Activated CD4-positive, alpha-beta T cell treated with anti-CD3 and anti-CD28 coated beads, Interleukin-2, amount 50 U/mL, for 24 hours (primary cell): ENCODE results near the gene GFPT2.

Source experiments
- DNase-seq, 2 donors: peaks; one replicate each; pipeline ENCODE4 v3.0.0-alpha.2; 2020; ENCODE audit warnings: low read depth in 1 of 2, low spot score in 1 of 2

GFPT2 gene

DNA sequence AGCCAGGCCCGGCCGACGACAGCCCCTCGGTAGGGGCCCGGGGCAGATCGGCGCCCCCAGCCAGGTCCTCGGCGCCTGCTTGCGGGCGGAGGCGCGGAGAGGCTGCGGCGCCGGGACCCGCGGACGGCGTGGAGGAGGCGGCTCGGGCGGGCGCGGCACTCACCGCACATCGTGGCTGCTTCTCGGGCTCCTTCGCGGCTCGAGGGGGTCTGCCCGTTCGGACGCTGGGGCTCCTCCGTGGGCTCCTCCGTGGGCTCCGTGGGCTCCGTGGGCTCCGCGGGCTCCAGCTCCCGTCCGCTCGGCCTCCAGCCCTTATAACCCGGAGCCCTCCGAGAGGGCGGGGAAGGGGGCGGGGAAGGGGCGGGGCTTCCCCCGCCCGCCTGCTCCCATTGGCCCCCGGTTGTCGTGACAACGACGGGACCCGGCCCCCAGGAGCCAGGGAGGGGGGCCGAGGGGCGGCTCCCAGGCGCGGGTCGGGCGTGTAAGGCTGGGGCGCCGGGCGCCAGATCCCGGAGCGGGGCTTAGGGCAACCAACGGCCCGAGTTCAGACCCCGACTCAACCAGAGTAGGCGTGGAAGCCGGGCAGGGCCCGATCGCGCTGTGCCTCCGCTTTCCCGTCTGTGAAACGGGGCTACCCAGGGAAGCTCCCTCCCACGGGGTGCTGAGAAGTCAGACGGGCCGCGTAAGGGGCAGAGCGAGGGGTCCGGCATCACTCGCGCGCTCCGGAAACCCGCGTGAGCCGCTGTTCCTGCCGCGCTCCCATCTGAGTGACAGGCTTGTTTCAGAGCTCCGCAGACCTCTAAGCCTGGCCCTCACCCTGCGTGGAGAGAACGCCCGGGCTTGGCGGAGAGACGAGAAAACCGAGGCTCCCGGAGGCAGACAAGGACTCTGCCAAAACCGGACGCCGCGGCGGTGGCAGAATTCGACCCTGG, at the start of gene GFPT2:
Gene GFPT2, minus strand, starts transcription at position 289 of the 932 bp plus-strand sequence. Its CDS starts 119 bp downstream, at position 170.
- peak; percentile 52 to 61 for DNase-seq

DNA sequence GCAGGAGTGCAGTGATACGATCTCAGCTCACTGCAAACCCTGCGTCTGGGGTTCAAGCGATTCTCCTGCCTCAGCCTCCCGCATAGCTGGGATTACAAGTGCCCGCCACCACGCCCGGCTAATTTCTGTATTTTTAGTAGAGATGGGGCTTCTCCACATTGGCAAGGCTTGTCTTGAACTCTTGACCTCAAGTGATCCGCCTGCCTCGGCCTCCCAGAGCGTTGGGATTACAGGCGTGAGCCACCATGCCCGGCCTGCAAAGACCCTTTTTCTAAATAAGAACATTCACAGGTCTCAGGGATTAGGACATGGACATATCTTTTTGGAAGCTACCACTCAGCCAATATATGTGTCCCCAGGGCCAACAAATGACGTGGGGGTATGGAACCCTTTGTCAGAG, 49.6 kb upstream of the GFPT2 start:
- DNase-seq: no peak

DNA sequence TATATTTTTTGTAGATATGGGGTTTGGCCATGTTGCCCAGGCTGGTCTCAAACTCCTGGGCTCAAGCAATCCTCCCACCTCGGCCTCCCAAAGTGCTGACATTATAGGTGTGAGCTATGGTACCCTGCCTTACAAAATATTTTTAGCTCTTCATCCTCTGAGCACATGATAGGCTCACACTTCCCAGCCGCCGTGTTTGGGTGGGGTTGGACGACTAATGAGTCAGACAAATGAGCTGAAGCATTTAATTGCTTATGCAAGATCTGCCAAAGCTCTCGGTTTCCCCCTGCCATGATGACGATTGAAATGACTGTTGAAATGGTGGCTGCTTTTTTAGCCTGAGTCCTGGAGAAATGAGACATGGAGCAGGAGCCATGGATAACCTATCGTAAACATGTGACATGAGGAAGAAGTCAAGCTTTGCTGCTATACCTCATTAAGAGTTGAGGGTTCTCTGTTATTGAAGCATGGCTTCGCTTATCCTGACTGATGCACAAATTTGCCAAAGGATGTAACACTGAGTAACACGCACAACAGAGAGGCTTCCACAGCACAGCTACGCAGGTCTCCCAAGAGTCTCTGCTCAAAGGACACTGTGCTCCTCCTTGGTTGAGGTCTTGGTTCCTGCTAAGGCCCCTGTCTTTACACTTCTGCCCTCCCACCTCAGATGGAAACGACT, 48.2 kb upstream of the GFPT2 start:
- no peak for DNase-seq

DNA sequence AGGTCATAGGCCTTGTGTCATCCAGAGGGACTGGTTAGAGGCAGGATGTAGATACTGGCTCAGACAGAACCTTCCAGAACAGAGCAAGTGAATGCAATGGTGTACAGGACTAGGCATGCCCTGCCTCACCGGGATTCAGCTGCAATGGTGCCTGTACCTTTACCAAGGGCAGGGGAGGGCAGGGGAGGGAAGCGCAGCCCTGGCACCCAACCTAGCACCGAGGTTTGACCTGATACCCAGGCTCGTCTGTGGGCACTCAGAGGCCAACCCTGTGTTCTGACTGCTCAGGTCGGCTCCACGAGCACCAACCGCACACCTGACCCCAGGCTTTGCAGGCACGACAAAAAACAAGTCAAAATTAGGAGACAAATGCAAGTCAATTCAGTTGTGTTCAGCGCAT, 47.3 kb upstream of the GFPT2 start:
- DNase-seq: no peak

DNA sequence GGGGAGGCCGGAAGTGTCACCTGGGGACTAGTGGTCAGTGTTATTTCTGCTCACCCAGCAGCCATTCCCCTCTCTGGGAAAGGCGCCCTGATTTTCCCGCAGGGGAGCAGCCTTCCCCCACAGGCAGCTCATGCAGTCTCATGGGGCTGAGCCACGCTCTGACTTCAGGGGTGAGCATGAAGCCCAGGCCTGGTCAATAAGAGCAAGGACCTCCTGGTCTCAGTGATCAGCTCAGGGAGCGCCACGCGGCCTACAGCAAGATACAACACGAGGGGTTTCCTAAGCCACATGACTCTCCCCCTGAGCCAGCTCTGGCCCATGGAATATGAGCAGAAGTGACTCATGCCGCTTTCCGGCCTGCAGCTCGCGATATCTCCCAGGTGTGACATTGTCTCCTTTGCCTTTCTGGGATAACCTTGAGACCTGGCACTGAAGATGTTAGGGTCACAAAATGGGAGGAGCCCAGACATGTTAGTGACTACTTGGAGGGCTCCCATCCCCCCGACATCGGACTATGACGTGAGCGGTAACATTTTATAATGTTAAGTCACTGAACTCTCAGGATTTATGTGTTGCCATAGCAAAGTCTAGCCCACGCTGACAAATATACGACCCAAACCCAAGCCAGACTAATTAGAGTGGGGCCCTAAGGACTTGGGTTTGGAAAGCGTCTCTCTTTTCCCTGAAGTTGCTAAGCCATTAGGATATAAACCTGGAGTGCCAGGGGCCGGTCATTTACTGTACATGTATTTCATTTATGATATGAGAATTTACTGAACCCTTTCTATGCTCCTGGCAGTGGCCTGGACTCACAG, 46.5 kb upstream of the GFPT2 start:
- DNase-seq: no peak

DNA sequence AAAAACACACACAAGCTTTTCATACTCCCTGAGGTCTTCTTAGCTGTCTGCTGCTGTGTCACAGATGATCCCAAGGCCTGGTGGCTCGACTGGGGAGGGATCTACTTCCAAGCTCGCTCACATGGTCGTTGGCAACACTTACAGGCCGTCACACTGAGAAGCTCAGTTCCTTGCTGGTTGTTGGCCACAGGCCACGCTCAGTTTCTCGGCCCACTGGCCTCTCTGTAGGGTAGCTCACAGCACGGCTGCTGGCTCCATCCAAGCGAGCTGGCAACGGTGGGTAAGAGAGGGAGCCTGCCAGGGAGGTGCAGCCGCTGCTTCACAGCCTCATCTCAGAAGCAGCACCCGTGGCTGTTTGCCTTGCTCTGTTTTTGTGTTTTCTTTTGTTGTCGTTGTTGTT, 43.8 kb upstream of the GFPT2 start:
- DNase-seq: no peak

DNA sequence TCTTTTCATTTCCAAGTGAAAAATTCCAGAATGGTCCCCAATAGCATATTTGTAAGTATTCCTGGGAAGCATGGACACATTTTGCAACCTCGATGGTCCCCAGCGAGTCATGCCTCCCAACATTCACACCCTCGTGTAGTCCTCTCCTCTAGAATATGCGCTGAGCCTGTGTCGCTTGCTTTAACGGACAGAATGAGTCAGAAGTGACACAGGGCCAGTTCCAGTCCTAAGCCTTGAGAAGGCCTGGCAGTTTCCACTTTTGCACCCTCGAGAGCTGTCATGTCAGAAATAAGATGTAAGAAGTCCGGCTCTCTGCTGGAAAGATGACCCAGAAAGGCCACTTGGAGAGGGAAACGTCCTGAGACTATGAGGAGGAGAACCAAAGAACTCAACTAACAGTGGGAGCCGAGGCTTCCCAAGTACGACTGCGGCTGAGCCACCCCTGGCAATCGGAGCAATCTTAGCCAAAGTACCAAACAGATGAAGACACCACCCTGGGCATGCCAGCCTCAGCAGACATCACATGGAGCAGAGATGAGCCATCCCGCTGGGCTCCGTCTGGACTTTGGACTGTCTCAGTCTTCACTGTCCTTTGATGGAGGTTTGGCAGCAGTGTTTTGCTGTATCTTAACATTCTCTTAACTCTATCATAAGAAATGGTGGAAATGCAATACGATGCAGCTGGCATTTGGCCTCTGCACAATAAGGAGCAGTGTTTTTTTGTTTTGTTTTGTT, 42.6 kb upstream of the GFPT2 start:
- DNase-seq: no peak

DNA sequence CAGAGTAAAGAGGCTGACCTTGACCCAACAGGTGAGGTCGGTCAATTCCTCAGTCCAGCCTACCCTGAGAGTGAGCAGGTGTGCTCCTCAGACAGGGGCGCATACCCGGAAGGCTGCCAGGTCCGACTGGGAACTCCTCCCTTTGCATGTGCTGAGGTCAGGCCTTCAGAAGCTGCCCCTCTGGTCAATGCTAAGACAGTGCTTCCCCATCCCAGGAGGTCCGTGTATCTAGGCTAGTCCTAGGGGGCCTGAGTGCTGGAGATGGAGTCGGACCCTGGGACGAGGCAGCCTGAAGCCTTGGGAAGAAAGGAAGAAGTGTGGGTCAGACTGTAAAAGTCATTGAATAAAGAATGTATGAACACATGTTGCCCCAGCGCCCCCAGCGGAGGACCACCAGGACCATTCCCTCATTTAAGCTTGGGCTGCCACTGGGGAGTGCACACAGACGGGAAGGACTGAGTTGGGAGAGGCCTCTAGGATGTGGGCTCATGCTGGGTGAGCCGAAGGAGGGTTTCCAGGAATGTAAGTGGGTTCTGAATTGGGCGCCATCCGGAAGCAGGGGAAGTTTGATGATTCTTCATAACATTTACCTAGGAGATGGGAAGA, 41.0 kb upstream of the GFPT2 start:
- no peak for DNase-seq

DNA sequence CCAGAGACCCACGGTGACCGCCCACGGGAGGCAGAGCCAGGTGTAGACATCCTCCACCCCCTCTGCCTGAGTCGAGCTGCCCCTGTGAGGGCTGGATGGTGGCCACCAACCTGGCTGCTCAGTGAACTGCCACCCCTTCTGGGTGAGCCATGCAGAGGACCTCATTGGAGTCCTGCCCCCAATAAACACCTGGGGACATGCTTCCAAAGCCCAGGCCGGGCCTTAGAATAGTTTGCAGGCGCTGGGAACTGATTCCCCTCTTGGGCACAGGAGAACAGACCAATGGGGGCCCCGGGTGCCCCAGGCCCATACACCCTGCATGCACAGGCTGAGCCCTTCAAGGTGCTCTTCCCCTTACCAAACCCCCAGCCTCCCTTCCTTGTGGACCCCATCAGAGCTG, 38.1 kb upstream of the GFPT2 start:
- no peak for DNase-seq

DNA sequence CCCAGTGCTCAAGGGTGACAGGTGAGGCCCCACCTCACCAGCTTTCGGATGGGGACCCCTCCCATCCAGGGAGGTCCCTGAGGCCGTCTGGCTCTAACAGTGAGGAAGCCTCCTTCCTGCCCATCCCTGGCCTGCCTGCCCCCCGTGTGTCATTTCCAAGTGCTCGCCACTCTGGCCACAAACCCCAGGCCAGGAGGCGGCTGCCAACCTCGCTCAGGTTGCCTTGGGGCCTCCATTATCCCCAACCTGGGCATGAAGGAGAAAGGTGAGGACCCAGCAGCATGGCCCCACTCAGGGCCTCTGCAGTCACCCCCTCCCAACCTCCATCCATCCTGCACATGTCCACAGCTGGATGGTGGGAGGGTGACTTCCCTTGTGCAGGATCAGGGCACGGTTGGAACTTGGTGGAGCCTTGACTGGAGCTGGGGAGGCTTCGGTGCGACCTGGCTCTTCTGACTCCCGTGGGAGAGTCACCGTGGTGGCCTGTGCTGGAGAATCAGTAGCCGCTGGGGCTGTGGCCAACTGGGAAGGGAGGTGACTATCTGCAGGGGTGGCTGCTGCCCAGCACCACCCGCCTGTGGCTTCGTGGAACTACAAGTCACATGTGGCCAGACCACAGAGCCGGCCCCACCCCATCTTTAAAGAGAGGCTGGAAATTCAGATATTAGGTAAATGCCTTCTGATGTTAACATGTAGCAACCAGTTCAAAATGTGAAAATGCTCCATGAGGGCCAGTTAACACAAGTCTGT, 37.5 kb upstream of the GFPT2 start:
- no peak for DNase-seq

DNA sequence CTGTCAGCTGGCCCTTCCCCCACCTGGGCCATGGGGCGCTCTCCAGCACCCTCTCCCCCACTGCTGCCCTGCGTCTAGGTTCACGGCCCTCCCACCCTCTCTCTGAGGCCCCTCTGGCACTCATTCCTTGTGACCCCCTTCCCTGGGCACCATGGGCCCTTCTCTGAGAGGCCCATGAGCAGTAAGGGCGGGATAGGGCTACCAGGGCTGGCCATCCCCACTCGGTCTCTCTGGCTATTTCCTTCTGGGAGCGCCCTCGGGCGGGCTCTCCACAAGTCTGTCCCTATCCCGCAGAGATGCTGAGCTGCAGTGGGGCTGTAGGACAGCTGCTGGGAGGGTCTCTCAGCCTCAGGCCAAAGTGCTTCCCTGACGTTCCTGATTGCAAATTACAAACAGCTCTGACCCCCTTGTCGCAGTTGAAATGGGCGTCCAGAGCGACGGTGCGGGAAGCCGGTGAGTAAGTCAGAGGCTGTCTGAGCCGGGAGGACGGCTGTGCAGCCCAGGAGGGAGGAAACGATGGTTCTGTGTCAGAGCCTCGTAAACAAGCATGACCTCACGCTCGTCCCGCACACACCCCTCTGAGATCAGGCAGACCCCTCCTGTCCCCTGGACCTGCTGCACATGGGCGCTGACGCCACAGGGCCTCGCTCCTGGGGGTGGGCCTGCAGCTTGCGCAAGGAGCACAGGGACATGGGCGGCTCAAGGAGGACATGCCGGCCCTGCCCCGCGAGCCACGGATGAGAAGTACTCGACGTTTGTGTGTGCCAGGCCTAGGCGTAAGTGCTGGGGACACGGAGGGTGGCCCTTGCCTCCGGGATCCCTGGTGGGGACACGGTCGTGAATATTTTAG, 36.3 kb upstream of the GFPT2 start:
- no peak for DNase-seq

DNA sequence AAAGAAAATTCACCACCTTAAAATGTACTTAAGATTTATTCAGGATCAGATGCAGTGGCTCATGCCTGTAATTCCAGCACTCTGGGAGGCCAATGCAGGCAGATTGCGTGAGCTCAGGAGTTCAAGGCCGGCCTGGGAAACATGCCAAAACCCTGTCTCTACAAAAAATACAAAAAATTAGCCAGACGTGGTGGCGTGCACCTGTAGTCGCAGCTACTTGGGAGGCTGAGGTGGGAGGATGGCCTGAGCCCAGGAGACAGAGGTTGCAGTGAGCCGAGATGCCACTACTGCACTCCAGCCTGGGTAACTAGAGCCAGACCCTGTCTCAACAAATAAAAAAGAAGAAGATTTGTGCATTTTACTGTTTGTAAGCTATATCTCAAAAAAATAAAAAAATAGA, 34.7 kb upstream of the GFPT2 start:
- DNase-seq: no peak

DNA sequence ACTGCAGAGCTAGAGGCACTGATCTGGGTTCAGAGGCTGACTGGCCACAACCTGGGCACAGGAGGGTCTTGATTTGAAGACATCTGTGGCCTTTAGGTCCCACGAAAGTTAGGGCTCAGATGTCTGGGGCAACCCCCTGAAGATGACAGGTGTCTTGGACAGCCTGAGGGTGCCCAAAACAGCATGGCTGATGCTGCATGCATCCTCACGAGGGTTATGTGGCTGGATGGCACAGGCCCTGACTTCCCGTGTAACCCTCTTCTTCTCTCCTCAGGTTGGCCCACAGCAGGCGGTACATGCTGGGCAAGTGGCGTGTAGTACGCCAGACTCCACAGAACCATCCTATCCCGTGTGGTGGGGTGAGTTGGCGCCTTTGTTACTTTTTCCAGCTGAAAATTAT, 29.8 kb upstream of the GFPT2 start:
- DNase-seq: no peak

DNA sequence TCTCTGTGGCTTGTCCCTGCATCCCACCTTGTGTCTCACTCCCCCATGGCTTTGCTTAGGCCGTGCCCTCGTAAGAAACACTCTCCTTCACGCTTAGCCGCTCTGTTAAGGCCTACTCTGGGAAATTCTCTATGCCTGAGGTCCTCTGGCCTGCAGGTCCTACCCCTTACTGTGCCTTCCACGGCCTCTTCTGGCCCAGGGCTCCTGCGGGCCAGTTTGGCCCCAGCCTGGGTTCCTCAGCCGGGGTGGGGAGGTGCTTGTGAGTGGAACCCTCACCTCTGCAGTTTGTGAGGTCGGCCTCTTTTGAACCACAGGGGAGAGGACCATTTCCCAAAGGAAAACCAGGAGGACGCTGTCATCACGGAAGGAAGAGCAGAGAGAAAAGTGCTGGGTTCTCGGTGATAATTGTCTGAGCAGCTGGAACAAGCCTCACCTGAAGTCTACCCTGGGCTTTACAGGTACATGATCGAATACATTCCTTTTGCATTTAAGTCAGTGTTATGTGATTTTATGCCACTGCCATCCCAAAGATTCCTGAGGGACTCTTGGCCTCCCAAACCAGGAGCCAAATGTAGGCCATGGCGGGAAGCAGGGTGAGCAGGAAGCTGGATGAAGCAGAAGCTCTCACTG, 28.8 kb upstream of the GFPT2 start:
- no peak for DNase-seq

DNA sequence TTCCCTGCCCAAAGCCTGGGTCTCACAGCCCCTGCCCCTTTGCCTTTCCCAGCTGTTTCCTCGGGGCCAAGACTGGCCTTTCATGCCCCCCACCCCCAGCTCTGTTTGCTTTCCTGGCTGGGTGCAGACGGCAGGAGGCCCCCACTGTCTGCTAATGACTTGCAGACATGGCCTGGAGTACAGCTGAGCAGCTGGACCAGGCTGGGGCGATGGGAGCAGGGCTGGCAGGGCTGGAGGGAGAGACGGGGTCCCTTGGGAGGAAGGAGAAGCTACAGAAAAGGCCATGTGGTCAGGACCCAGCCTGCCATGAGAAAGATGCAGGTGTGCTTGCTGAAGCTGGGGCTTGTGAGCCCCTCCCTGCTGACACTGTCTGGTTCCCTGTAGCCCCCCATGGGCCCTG, 28.3 kb upstream of the GFPT2 start:
- no peak for DNase-seq

DNA sequence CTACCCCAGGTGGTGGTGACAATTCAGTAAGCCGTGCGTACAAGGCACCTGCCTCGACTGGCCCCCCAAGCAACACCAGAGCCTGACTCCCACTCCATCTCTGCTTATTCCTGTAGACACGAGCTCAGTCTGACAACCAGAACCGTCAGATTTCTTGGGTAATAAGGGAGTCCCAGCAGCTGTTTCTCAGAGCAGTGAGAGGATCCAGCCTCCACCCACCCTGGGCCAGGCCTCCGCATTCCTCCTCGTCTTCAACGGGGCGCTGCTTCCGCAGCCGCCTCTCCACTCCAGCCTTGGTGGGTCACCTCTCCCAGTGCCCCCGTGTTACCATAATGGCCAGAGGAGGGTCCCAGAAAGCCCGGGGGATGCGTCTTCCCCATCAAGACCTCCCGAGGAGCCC, 27.7 kb upstream of the GFPT2 start:
- DNase-seq: no peak

DNA sequence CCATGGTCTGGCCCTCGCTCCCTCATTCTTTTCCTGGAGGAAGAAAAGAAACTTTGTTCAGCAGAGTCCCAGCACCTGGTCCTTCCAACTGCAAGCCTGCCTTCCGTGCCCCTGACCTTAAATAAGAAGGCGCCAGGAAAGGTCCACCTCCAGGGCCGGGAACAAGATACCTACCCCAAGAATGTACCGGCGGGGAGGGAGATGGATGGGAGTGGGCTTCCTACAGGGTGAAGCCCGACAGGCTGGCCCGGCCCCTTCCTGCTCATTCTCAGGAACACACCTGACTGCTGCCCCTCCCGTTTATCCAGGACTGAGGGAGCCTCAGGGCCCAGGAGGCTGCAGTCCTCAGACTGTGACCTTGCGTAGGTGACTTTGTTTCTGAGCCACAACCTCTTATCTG, 27.3 kb upstream of the GFPT2 start:
- DNase-seq: no peak

DNA sequence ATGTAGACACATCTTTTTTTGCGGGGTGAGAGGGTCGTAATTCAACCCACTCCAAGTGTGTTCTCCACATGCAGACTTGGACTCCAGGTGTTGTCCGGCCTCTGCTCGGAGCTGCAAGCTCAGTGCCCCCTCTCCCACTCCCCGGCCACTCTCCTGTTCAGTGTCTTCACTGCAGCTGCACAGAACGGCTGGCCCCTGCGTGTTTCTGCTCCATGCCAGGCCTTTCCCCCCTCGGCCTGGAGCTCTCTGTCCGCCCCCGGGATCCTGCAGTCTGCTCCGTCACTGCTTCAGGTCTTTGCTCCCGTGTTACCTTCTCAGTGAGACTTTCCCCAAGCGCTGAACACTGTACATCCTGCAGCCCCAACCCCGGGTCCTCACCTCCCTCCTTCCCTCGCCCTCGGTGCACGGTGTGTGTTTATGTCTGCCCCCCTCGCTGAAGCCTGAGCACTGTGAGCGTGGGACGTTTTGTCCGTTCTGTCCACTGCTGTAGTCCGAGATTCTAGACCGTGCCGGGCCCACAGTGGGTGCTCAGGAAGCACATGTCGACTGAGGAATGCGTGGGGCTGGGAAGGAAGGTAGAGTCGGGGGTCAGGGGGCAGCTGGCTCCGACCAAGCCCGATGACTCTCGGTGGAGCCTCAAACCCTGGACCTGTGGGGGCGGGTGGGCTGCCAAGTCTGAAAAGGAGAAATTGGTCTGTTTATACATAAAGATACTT, 26.4 kb upstream of the GFPT2 start:
- DNase-seq: no peak
